ENCODE measurements around the gene MAN2C1.
"Not testable (repeated sequence)": the region's sequence is repeated elsewhere in the genome, so short reads cannot be mapped to it uniquely, and the experiment has no call there.

MAN2C1 gene

GRCh38 chr15:75347222-75348033 is 21.0 kb downstream of the MAN2C1 start:
- in situ Hi-C loops (cut with HindIII; ENCODE audit: low sequenced_read_pairs): no loop called here

- in situ Hi-C loops (cut with HindIII; ENCODE audit: low sequenced_read_pairs): no loop called here
These were observed 21.6 kb downstream of the MAN2C1 start, which contains the start of gene NEIL1 for GRCh38 chr15:75346796-75347221. Gene NEIL1, plus strand, starts transcription at chr15:75347039. Its CDS starts 1,867 bp downstream, at chr15:75348906.

DNA sequence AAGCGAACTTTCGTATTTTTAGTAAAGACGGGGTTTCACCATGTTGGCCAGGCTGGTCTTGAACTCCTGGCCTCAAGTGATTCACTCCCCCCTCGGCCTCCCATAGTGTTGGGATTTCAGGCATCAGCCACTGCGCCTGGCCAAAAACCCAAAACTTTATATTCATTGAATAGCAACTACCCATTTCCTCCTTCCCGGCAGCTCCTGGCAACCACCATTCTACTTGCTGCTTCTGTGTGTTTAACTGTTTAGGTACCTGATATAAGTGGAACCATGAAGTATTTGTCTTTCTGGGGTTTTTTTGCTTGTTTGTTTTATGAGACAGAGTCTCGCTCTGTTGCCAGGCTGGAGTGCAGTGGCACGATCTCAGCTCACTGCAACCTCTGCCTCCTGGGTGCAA is 24.5 kb downstream of the MAN2C1 start:
- in situ Hi-C loops (cut with HindIII; ENCODE audit: low sequenced_read_pairs): not testable (repeated sequence)

DNA sequence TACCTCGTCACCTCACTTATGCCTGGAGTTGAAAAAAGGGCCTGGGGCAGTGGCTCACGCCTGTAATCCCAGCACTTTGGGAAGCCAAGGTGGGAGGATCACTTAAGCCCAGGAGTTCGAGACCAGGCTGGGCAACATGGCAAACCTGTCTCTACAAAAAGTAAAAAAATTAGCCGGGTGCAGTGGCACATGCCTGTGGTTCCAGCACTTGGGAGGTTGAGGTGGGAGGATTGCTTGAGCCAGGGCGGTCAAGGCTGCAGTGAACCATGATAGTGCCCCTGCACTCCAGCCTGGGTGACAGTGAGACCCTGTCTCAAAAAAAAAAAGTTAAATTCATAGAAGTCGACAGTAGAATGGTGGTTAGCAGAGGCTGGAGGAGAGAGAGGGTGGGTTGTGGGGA is 26.2 kb downstream of the MAN2C1 start:
- in situ Hi-C loops (cut with HindIII; ENCODE audit: low sequenced_read_pairs): no loop called here

DNA sequence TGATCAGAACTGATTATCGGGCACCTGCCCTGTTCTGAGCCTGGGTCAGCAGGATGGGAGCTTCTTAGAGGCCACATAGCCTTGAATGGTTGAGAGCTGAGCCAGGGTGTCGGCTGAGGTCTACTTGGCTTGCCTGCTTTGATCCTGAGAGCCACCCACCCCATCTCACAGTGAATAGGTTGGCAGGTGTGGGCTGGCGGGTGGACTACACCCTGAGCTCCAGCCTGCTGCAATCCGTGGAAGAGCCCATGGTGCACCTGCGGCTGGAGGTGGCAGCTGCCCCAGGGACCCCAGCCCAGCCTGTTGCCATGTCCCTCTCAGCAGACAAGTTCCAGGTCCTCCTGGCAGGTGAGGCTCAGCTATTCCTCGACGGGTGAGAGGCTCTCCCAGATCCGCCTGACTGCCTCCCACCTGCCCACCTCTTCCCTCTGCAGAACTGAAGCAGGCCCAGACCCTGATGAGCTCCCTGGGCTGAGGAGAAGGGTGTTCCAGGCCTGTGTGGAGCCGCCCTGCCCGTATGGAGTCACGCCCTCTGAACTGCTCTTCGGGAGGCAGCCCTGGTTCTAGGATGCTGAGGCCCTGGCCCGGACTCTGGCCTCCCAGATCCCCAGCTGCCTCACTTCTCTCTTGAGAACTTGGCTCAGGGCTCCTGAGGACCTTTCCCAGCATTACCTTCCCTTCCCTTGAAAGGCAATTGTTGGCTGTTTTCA is 28.7 kb downstream of the MAN2C1 start:
- in situ Hi-C loops (cut with HindIII; ENCODE audit: low sequenced_read_pairs): no loop called here

DNA sequence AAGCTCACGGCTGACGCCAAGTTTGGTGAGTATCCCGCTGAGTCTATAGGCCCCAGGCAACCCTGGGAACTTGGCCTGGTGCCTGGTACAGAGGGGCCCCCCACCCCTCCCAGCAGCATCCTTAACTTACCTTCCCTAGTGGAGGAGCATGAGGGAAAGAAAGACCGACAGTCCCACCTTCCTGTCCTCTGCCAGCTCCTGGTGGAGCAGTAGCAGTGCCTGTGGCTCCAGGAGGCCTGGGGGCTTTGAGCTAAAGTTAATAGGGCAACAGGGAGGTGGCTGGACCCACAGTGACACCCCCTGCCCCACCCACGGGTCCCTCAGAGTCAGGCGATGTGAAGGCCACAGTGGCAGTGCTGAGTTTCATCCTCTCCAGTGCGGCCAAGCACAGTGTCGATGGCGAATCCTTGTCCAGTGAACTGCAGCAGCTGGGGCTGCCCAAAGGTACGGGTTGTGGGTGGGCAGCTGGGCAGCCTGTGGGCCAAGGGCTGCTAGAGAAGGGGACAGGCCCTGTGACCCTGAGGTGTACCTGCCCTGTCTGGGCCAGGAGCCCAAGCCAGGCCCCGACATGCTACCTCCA is 29.7 kb downstream of the MAN2C1 start:
- in situ Hi-C loops (cut with HindIII; ENCODE audit: low sequenced_read_pairs): no loop called here

- in situ Hi-C loops (cut with HindIII; ENCODE audit: low sequenced_read_pairs): no loop called here
These were observed 32.6 kb downstream of the MAN2C1 start, which contains the start of gene COMMD4 for GRCh38 chr15:75335705-75336355. Gene COMMD4, plus strand, starts transcription at chr15:75336063. Its CDS starts 27 bp downstream, at chr15:75336090.

DNA sequence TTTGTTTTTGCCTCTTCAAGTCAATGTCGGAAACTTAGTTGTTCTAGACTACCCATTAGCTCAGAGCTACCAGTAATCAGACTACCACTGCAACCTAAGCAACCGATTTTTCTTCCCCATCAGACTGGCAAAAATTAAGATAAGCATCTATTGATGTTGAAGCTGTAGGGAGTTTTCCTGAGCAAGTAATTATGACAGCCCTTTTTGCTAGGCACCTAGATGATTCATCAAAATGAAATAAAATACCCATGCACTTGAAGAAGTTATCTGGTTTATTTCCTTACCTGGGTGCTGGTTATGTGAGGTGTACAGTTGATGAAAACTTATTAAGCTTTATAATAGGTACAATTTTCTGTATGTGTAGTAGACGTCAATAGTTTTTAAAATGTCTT is 33.1 kb downstream of the MAN2C1 start:
- in situ Hi-C loops (cut with HindIII; ENCODE audit: low sequenced_read_pairs): no loop called here

DNA sequence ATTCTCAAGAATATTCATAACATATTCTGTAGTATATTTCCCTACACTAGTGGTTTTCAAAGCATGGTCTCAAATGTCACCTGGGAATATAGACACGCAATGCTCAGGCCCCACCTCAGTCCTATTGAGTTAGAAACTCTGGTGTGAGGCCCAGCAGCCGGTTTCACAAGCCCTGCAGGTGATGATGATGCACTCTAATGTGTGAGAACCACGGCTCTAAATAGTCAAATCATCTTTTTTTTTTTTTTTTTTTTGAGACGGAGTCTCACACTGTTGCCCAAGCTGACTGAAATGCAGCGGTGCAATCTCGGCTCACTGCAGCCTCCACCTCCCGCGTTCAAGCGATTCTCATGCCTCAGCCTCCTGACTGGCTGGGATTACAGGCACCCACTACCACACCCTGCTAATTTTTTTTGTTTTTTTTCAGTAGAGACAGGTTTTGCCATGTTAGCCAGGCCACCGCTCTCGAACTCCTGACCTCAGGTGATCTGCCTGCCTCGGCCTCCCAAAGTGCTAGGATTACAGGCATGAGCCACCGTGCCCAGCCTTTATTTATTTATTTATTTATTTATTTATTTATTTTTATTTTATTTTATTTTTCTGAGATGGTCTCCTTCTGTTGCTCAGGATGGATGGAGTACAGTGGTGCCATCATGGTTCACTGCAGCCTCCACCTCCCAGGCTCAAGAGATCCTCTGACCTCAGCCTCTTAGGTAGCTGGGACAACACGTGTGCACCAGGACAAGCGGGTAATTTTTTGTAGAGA is 34.6 kb downstream of the MAN2C1 start:
- in situ Hi-C loops (cut with HindIII; ENCODE audit: low sequenced_read_pairs): not testable (repeated sequence)

DNA sequence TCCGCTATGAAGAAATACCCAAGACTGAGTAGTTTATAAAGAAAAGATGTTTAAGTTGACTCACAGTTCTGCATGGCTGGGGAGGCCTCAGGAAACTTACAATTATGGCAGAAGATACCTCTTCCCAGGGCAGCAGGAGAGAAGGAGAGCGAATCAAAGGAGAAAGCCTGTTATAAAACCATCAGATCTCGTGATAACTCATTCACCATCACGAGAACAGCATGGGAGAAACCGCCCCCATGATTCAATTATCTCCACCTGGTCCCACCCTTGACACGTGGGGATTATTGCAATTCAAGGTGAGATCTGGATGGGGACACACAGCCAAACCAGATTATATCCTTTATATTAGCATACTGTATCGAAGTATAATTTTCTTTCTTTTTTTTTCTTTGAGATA is 36.3 kb downstream of the MAN2C1 start:
- in situ Hi-C loops (cut with HindIII; ENCODE audit: low sequenced_read_pairs): not testable (repeated sequence)

- in situ Hi-C loops (cut with HindIII; ENCODE audit: low sequenced_read_pairs): no loop called here
These were observed 38.8 kb downstream of the MAN2C1 start for GRCh38 chr15:75329571-75329970.

DNA sequence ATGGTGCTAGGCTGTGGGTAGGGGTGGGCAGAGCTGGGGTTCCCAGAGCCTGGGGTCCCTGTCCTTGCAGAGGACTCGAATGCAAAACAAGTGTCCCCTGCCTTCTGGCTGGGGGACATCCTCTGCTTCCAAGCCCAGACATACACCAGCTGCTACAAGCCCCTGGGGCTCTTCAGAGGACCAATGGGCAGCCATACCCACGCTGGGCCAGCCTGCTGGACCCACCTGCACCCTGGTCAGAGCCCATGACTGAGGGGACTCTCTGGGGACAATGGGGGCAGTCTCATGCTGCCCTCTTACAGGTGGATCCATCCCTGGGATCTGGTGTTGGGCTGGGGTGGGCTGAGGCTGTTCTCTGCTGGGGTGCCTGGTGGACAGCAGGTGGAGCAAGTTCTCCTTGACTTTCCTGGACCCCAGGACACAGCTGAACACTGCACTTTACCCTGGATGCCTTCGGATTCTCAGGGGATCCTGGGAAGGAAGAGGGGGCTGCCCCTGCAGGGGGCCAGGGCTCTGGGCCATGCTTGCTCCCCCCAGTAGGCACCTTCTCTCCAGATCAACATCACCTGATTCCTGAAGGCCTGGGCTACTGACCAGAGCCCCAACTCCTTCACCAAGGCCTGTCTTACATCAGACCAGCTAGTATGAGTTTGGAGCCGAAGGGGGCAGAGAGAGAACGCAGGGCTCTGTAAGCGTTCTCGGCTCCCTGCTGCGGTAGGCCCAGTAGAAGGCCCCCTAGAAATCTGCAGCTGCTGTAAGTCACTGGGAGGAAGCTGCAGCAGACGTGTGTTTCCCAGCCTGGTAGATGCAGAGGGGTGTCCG is 39.7 kb downstream of the MAN2C1 start:
- in situ Hi-C loops (cut with HindIII; ENCODE audit: low sequenced_read_pairs): no loop called here

- in situ Hi-C loops (cut with HindIII; ENCODE audit: low sequenced_read_pairs): no loop called here
These were observed 40.9 kb downstream of the MAN2C1 start for GRCh38 chr15:75327491-75327890.

- in situ Hi-C loops (cut with HindIII; ENCODE audit: low sequenced_read_pairs): no loop called here
These were observed 41.4 kb downstream of the MAN2C1 start for GRCh38 chr15:75327005-75327404.

GRCh38 chr15:75325922-75326321 is 42.5 kb downstream of the MAN2C1 start:
- in situ Hi-C loops (cut with HindIII; ENCODE audit: low sequenced_read_pairs): no loop called here

DNA sequence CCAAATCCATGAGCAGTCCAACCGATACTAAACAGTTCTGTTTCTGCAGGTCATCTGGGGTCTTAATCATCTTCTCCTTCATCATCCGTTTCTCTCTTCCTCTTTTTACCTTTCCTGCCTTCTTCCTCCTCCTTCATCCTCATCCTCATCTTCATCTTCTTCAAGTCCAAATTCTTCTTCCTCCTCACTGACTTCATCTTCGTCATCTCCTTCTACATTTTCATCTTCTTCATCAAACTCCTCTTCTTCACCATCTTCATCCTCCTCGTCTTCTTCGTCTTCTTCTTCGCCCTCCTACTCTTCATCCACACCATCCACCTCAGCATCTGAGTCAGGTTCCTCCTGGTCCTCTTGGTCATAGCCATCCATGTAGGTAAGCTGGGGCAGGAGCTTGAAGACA is 46.7 kb downstream of the MAN2C1 start:
- in situ Hi-C loops (cut with HindIII; ENCODE audit: low sequenced_read_pairs): no loop called here

- in situ Hi-C loops (cut with HindIII; ENCODE audit: low sequenced_read_pairs): not testable (repeated sequence)
These were observed 49.0 kb downstream of the MAN2C1 start for GRCh38 chr15:75319231-75319897.

- in situ Hi-C loops (cut with HindIII; ENCODE audit: low sequenced_read_pairs): no loop called here
These were observed 53.7 kb downstream of the MAN2C1 start for GRCh38 chr15:75314552-75315290.

All from DLD1 (cell line).